ENCODE results near the gene TRAF3IP1. TPM values are rescaled to one million over a fixed set of nuclear protein-coding genes. Genes with fewer than 3 reads are reported as not detected.
A peak's percentile ranks its signal among the peaks of the same experiment; 100 is the strongest.
"Not testable (repeated sequence)": the region's sequence is repeated elsewhere in the genome, so short reads cannot be mapped to it uniquely, and the experiment has no call there.

The TRAF3IP1 gene
- total RNA-seq, 1 donor from 2014 or later: 25.3 TPM

GRCh38 chr2:238308177-238308576 lies 12.1 kb upstream of the TRAF3IP1 start:
- no peak for DNase-seq (ENCODE audit: low read depth)

- DNase-seq (ENCODE audit: low read depth): not testable (repeated sequence)
Observed at GRCh38 chr2:238310721-238311120, 9.6 kb upstream of the TRAF3IP1 start.

GRCh38 chr2:238313289-238313990 lies 6.9 kb upstream of the TRAF3IP1 start:
- DNase-seq (ENCODE audit: low read depth): no peak

- no peak for DNase-seq (ENCODE audit: low read depth)
Observed at GRCh38 chr2:238313991-238314350, 6.3 kb upstream of the TRAF3IP1 start.

- no peak for DNase-seq (ENCODE audit: low read depth)
Observed at GRCh38 chr2:238314576-238314975, 5.7 kb upstream of the TRAF3IP1 start.

DNA sequence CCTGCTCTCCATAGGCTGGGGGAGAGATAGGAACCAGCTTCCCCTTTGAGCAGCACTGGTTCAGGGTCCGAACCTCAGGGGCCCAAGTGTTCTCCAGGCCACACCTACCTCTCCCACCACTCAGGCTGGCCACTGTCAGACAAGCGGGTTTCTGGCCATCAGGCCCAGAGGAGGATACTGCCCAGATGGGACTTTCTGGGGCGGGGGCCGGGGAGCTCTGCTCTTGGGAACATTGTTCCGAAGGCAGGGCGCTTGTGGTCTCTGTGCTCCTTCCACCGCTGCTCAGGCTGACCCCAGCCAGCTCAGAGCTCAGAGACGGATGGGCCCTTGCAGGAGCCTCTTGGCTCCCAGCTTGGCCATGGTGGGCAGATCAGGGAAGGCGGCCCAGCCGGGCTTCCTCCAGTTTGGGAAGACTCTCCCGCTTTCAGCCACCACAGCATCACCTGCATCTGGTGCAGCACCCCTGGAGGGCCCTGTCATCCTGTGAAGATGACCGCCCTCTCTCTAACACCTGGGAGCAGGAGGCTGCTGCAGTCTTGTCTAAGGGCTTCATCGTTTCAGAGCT lies 5.2 kb upstream of the TRAF3IP1 start:
- no peak for DNase-seq (ENCODE audit: low read depth)

- no peak for DNase-seq (ENCODE audit: low read depth)
Observed at GRCh38 chr2:238320648-238321281, 447 bp downstream of the TRAF3IP1 start.

- DNase-seq (ENCODE audit: low read depth): no peak
Observed at GRCh38 chr2:238321467-238321866, 1.1 kb downstream of the TRAF3IP1 start.

GRCh38 chr2:238322001-238322411 lies 1.7 kb downstream of the TRAF3IP1 start:
- no peak for DNase-seq (ENCODE audit: low read depth)

DNA sequence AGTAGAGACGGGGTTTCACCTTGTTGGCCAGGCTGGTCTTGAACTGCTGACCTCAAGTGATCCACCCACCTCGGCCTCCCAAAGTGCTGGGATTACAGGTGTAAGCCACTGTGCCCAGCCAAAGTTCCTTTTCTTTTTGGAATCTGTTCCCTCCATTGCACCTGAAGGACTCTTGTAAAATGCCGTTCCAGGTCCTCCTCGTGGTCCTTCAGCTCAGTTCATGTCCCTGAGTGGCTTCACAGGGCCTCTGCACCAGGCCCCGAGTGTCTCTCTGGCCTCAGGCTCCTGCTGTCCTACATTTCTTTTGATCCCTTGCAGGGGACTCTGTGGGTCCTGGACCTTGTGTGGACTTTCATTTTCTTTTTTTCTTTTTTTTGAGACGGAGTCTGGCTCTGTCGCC lies 3.9 kb downstream of the TRAF3IP1 start:
- DNase-seq (ENCODE audit: low read depth): not testable (repeated sequence)

DNA sequence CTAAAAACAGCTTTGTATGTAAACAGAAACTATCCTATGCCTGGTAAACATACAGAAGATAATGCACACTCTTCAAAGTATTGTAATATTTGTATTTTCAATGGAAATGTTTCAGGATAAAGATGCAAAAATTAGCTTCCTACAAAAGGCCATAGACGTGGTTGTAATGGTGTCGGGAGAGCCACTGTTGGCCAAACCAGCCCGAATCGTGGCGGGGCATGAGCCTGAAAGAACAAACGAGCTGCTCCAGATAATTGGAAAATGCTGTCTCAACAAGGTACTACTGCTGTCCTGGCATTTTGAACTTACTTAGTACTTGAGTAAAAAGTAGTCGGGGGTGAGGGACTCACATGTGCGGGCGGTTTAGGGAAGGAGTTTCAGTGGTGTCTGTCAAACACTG lies 5.4 kb downstream of the TRAF3IP1 start:
- DNase-seq (ENCODE audit: low read depth): no peak

- DNase-seq (ENCODE audit: low read depth): no peak
Observed at GRCh38 chr2:238326801-238327365, 6.6 kb downstream of the TRAF3IP1 start.

- no peak for DNase-seq (ENCODE audit: low read depth)
Observed at GRCh38 chr2:238327751-238328150, 7.4 kb downstream of the TRAF3IP1 start.

- no peak for DNase-seq (ENCODE audit: low read depth)
Observed at GRCh38 chr2:238330391-238330790, 10.1 kb downstream of the TRAF3IP1 start.

DNA sequence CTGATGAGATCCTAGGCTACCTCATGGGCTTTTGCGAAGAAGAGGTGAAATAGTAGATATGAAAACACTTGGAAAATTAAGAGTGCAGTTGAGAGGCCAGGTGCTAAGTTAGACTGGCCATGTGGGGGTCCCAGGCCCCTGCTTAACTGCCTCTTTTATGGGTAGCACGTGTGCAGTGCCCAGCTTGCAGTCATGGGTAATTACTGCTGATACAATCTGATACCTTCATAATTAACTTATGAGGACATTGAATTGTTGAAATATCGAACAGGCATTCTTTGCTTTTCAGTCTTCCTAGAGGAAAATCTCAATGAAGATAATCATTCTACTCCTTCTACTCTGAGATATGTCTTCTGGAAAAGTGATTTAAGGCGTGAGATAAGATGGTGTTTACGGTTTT lies 11.6 kb downstream of the TRAF3IP1 start:
- DNase-seq (ENCODE audit: low read depth): no peak

DNA sequence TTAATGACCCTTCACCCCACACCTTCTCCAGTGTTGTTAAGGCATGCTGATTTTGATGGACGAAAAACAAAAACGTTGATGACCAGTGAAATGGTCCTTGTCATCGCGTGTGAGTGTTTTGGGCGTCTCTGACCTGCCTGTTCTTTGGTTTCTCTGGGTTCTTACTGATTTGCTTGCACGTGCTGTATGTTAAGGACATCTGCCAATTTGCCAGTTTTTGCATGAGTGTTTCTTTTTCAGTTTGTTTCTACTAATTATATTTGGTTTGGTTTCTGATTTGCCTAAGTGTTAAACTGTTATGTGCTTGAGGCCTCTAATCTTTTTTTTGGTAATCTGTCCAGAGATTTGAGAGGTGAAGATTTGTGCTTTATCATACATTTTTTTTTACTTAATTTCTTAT lies 14.6 kb downstream of the TRAF3IP1 start:
- DNase-seq (ENCODE audit: low read depth): no peak

GRCh38 chr2:238335591-238335990 lies 15.3 kb downstream of the TRAF3IP1 start:
- DNase-seq (ENCODE audit: low read depth): not testable (repeated sequence)

GRCh38 chr2:238336151-238336550 lies 15.8 kb downstream of the TRAF3IP1 start:
- peak; percentile 85 for DNase-seq (ENCODE audit: low read depth)

GRCh38 chr2:238336793-238337444 lies 16.6 kb downstream of the TRAF3IP1 start:
- no peak for DNase-seq (ENCODE audit: low read depth)

- DNase-seq (ENCODE audit: low read depth): no peak
Observed at GRCh38 chr2:238337846-238338245, 17.5 kb downstream of the TRAF3IP1 start.

GRCh38 chr2:238338710-238339394 lies 18.5 kb downstream of the TRAF3IP1 start:
- no peak for DNase-seq (ENCODE audit: low read depth)

DNA sequence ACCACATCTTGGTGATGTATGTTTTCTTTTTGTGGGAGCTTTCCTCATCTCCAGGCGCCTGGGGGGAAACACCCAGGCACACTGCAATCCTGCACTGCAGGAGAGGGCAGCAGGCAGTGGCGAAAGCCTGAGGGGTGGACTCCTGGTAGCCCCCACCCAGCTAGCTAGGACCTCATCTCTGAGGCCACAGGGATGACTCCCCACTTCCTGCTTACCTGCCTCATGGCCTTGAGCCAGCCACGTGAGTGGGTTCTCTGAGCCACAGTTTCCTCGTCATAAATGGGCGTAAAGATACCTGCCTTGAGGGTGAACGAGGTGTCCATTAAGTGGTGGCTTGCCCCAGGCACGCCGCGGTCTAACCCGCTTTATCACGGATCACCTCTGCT lies 19.1 kb downstream of the TRAF3IP1 start:
- DNase-seq (ENCODE audit: low read depth): no peak
